HL-60/S4 (cell line): Measurements from ENCODE around the gene NCAM1.

Experiments used
- in situ Hi-C: fragments of 300-500 bp; cut with MboI; formaldehyde crosslinking; loops from 2 replicates; pipeline ENCODE4 v1.14.3; 2022; ENCODE audit warnings: low sequenced_read_pairs

Gene NCAM1

DNA sequence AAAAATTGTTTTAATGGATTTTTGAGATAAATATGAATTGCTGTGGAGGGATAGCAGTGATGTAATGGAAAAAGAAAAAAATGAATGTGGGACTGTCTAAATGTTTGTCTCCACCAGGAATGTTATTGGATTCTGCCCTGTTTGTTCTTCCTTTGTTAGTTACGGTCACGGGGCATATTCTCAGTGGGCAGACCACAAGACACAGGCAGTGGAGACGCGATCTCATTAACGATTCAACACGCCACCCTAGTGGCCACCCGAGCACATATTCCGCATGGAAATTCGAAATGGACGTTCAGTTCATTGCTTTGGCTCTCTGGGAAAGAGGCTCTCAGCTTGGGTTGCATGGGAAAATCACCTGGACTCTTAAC, 201.4 kb downstream of the NCAM1 start:
- in situ Hi-C loops: no loop called here

- in situ Hi-C loops: no loop called here
Observed at GRCh38 chr11:113163291-113164030, 202.2 kb downstream of the NCAM1 start.

- in situ Hi-C loops: no loop called here
Observed at GRCh38 chr11:113166280-113166679, 205.1 kb downstream of the NCAM1 start.

DNA sequence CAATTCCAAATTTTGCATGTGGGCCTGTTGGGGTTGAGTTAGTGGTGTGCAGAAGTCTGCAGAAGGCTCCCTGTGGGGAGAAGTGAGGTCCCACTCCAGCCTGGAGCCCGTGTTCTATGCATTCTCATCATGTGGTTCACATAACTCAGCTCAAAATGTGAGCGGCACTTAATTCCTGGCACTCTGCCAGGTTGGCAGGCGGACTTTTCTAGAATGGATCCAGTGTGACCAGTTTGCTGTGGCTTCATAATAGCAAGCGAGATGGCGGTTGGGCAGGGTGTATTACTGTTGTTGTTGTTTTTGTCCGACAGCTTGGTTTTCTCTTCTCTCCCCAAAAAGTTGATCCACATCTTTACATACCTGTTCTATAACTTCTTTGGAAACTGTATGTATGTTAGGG, 206.4 kb downstream of the NCAM1 start:
- in situ Hi-C loops: no loop called here

DNA sequence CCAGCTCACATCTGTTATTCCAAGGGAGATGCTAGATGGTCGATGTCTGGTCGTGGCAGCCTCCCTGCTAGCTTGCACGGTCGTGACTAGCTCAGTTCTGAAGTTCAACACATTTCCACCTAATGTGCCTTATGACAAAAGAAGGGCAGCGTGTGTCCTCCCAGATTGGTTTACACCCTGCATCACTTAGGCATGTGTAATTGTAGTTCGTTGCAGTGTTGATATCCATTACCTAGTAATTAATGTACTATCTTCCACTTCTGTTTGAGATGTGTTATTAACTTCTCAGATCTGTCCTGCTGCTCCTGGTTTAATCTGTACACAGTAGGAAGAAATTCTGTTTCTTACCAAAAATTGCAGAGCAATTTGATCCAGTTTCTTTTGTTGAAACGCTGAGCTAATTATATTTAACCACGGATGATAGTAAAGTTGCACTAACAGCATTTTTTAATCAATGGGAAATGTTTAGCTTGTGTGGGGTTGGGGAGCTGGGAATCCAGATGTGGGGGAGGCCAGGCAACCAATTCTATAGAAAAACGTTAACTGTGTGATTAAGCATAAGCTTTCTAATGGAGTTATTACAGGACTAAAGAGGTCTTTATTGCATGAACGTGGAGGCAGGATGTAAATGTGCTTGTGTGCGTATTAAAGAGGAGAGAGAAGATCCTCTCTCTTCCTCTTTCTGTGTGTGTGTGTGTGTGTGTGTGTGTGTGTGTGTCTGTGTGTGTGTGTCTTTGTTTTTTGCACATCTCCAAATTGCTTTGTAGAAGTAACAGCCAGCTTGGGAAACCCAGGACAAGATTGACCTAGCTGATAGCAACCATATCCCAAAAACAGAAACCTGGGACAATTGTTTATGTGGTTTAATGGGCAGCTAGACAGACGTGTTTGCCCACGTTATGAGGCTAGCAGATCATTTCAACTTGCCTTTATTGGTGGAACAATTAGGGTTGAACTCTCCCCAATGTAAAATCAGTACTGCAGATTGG, 207.4 kb downstream of the NCAM1 start:
- in situ Hi-C loops: no loop called here

GRCh38 chr11:113172382-113172951, 211.2 kb downstream of the NCAM1 start:
- in situ Hi-C loops: no loop called here

DNA sequence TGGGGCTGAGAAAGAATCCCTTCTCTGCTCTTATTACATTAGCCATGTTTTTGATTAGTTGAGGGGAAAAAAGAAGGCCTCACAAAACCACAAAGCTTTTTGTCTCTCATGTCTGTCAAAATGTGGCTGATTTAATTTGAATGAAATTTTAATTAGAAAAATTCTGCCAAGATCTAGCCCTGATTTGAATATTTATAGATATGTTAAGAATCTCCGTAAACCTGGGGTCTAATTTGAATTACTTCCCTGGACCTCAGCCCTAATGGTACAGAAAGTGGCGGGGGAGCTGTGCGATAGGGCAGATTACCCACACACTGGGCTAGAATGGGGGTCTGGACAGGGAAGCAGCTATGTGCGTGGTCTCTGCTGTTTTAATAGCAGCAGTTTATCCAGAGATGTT, 211.9 kb downstream of the NCAM1 start:
- in situ Hi-C loops: no loop called here

DNA sequence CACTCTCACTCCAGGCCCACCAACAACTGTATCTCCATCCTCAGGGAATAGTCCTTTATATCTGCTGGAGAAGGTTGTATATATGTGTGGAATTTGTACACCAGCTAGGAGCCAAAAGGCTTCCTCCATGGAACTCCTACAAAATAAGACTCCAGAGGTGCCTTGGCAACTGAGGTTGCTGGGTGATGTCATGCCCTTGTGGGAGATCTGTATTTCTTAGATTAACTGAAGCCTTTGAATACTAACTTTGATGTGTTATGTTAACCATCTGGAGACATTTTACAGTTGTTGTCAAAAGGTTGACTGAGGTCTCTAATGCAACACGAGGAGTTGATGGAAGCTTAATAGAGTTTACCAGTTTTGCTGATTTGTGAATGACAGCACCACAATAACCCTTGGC, 213.7 kb downstream of the NCAM1 start:
- in situ Hi-C loops: no loop called here

DNA sequence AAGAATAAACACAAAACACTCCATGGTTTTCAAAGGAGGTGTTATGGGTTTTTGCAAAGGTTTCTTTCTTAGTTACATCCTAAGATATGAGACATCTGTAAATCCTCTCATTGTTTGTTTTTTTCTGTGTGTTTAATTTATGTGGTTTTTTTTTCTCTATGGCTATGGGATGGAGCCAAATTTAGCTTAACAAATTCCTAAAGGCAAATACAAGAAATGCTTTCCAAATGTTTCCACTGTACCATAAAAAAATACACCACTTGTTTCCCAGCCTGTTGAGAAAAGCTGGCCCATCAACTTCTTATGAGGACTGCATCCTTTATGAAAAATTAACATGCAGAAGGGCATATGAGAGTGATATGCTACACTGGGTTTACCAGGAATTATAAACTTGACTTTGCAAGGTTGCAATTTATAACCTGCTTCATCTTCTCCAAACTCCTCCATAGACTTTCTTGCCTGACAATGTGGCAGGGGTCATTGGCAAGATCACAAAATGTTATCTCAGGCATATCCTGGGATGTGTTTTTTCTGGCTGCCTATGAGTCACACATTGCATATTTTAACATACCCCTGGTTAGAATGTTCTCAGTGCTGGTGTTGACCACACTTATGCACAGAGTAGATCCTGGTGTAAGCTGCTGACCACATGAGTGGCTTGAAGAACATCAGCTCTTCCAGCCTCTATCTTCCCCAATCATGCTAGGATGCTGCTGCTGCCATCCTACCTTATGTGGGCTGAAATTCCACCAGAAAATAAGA, 215.6 kb downstream of the NCAM1 start:
- in situ Hi-C loops: no loop called here

- in situ Hi-C loops: no loop called here
Observed at GRCh38 chr11:113177671-113178070, 216.5 kb downstream of the NCAM1 start.

DNA sequence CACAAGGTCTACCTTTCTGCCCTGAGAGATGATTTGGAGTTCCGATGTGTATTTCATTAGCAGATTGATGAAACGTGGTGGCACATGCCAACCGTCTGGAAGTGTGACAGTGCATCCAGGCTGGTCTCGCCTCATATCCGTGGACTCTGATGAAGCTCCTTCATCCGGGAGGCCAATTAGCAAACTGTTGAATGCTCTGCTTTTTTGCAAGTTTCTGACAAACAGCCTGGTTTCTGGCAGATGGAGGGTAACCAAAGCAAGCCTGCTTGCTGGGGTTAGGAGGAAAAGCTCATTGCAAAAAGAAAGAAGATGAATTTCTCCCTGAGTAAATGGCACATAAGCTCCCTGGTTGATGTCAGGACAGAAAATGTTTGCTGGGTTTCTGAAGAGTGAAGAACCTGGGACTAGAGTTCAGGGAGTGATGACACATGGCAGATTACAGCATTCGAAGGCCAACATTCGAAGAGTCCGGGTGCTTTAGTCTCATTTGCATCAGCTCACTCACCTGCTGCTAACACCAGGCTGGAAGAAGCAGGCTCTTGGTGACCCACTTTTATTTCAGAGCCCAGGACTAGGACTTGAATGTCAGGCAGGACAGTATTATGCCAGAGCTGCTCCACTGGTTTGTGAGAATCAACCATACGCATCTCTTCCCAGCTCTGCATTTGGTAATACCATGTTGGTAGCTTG, 217.3 kb downstream of the NCAM1 start:
- in situ Hi-C loops: no loop called here

DNA sequence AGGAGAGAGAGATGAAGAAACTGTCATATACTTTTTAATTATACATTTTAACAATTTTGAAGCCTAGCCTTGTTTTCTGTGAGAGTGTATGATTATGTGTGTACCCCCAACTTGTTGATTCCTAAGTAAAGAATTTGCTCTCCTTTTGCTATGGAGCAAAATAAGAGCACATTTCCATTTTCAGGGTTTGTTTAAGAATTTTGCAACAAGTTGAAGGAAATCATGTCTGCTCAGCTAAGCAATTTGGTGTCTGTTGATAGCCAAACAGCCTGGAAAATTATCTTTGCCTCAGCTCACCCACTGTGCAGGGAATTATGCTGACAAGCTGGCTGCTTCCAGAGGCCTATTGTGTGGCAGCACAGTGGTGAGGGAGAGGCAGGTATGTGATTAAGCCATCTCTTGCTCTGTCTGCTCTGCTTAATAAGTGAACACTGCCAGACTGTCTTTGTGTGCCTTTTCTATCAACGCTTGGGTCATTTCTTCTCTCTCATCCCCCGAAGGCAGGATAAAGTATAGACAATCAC, 218.0 kb downstream of the NCAM1 start:
- in situ Hi-C loops: no loop called here

GRCh38 chr11:113181094-113181493, 219.9 kb downstream of the NCAM1 start:
- in situ Hi-C loops: no loop called here

GRCh38 chr11:113182288-113182687, 221.1 kb downstream of the NCAM1 start:
- in situ Hi-C loops: no loop called here

GRCh38 chr11:113184498-113184897, 223.3 kb downstream of the NCAM1 start:
- in situ Hi-C loops: no loop called here

DNA sequence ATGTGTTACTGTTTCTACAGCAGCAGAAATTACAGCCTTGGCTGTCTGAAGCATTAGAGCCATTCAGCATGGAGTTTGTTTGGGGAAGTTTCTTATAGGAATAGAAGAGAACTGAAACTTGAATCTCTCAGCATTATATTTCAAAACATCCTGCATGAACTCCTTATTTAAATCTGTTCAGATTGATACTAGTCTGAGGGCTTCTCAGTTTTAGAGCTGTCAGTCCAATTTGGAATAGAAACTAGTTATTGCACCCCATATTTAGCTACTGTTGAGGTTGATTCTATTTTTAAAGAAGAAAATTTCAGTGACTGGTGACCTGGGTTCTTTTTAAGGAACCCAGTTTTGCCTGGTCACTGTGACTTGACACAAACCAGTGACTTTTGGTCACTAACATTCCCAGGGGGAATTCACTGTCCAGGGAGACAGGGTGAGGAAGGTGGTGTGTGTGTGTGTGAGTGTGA, 227.2 kb downstream of the NCAM1 start:
- in situ Hi-C loops: no loop called here

DNA sequence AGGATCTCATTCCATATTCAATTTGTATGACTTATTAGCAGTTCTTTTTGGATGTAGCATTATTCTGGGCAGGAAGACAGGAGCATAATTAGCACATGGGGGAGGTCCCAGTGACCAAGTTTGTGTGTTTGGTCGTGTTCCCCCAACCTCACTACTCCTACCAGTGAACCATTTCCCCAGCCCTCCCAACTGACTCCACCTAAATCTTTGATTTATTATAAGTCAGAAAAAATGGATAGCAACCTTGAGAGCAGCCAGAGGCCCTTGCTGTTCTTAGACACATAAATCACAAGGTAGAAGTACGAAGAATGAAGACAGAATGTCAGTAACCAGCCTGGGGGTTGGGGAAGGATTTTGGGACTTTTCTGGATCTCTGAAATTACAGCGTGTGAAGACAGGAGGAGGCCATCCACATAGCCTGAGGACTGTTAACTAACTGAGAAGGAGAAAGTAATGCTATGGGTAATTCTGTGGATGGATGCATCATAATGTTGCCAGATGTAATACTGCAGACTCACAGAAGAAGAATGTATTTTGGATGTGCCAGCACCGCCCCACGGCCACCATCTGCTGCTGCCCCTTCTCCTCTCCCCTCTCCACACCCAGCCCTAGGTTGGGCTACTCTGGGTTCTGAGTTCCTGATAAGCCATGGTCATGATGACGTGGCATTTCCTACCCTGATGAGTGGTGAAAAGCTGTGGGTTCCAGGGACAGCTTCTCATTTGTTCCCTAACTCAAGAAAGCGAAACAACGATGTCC, 228.9 kb downstream of the NCAM1 start:
- in situ Hi-C loops: no loop called here

DNA sequence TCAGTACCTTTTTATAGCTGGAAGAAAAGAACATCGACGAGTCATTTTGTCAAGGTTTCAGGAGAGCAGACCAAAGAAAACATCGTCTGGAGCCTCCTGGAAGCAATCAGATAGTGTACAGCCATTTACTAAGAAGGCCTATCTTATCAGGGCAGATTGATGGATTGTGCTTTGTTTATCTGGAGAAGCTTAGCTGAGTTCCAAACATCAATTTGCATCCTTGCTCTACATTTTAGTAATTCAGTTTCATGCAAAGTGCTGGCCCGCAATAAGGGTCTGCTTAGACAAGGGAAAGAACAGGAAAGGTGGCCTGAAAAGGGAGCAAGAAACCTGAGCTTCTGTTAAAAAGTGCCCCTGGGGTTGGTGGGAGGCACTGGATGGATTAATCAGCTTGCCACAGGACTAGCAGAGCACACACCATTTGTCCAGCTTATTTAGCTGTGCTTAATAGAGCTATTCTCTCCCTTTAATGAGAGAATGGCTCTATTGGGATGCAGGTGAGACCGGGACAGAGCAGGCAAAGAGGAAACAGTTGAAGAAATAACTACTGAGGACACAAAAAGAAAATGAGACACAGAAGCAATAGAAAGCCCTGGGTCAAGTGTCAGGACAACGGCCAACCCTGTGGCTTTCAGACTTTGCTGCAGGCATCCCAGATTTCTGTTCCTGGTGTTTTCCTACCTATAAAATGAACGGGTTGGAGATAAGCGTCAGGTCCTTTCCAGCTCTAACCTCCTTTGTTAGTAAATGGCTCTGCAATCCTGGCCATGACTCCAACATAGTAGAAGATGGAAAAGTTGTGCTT, 231.1 kb downstream of the NCAM1 start:
- in situ Hi-C loops: no loop called here
